Body of pancreas (tissue), 4 donors: ENCODE measurements around the gene SCN2B.

ENCODE experiments used
- CTCF ChIP-seq, 7 experiments: fragments of 450-650 bp in 4 of 7; fragments of 200-600 bp in 3 of 7; sonication (generic) in 3 of 7; IDR thresholded peaks; one replicate each; pipeline ENCODE4 v1.5.1; 2016 to 2019; ENCODE audit warnings: antibody characterized with exemption in 7 of 7
- POLR2A ChIP-seq, 3 donors: fragments of 450-650 bp; IDR thresholded peaks; one replicate each; pipeline ENCODE4 v1.6.1; 2016; ENCODE audit warnings: antibody characterized with exemption in 3 of 3, mild to moderate bottlenecking in 2 of 3

GRCh38 chr11:118207079-118207478 lies 30.6 kb upstream of the SCN2B start:
- no peak for TF ChIP-seq CTCF (IDR thresholded peaks at IDR 0.05)
- TF ChIP-seq POLR2A (IDR thresholded peaks at IDR 0.05), result no peak
